Pancreas (tissue), 10 donors: Measurements from ENCODE around the gene UNC119. TPM values are rescaled to one million over a fixed set of nuclear protein-coding genes. Genes with fewer than 3 reads are reported as not detected.

Experiments
- ATAC-seq, 4 donors: fragments of 200-7000 bp; cut with Tn5 transposase; one replicate each; pipeline versions ENCODE4 v1.8.0 to v1.9.1; 2020; ENCODE audit warnings: mild to moderate bottlenecking in 4 of 4, moderate library complexity in 4 of 4
- DNase-seq, 6 donors: peaks; one replicate each; pipeline ENCODE4 v3.0.0-alpha.2; 2020
- FAIRE-seq: peaks from 2 replicates; lab custom pipeline; 2012; peaks lifted over from hg19 to GRCh38; lab: Jason Lieb, UNC
- H3K27ac ChIP-seq, 4 donors: fragments of 200-600 bp; sonication (generic); 1 replicate in 3 of 4; 2 replicates in 1 of 4; pipeline versions ENCODE4 v1.5.0 to v1.8.0; 2020
- H3K27me3 ChIP-seq, 4 donors: fragments of 200-600 bp; one replicate each; pipeline ENCODE4 v1.8.0; 2021
- H3K36me3 ChIP-seq, 3 donors: fragments of 200-600 bp; sonication (generic) in 1 of 3; one replicate each; pipeline versions ENCODE4 v1.5.0 to v1.8.0; 2020 to 2021
- H3K4me1 ChIP-seq, 3 donors: fragments of 200-600 bp; one replicate each; pipeline ENCODE4 v1.8.0; 2021
- H3K4me3 ChIP-seq, 4 donors: fragments of 200-600 bp; sonication (generic) in 2 of 4; one replicate each; pipeline versions ENCODE4 v1.5.0 to v1.8.0; 2020 to 2021
- H3K9me3 ChIP-seq, 4 donors: fragments of 200-600 bp; one replicate each; pipeline ENCODE4 v1.8.0; 2021
- CTCF ChIP-seq, 4 donors: fragments of 200-600 bp; sonication (generic) in 3 of 4; IDR thresholded peaks; one replicate each; pipeline versions ENCODE4 v1.5.0 to v1.8.0; 2021; ENCODE audit warnings: antibody characterized with exemption in 4 of 4
- whole genome bisulfite sequencing, 2 donors: extraction: QIAGEN DNeasy Blood & Tissue Kit; methylation state at CpG; one replicate each; pipeline ENCODE4 v1.1.7; 2013; 5-methylcytosine and 5-hydroxymethylcytosine counted together
- intact Hi-C, 3 donors: fragments of 100-400 bp; cut with DNase I; formaldehyde crosslinking; loops; one replicate each; pipeline versions ENCODE4 v1.11.1 to v1.14.2; 2022
- polyA plus RNA-seq, 2 donors: library from polyadenylated mRNA; stranded (reverse); fragments of 200-250 nt; gene quantifications; one replicate each; pipeline ENCODE4 v1.2.3, GENCODE V29; 2013
- total RNA-seq, 6 donors: library from RNA; stranded (reverse); fragmentation: NEBNext Ultra II Directional in 4 of 6; extraction: Animal tissue kit (Norgen Biotek cat#: 25700) in 4 of 6; gene quantifications; one replicate each; pipeline versions ENCODE4 v1.2.1 to v1.2.4, GENCODE V29; 2021 to 2023
- donor health status: healthy with polysubstance abuse.
- donor health status: DM: no; HTN: no; CAD: no; lungs with moderate emphysema.
- donor health status: DM: no; HTN: no; CAD: no.
- donor health status: control.
- donor health status: control.
- donor health status: Bipolar disorder and iron deficiency.
- donor health status: DM: yes; HTN: yes; CAD: no.
- donor health status: DM: no; HTN: no; CAD: no.
- donor health status: DM: no; HTN: no; CAD: no.
- donor health status: DM: yes; HTN: yes; CAD: no.

UNC119 gene
- total and polyA plus RNA-seq, 8 donors: 9.3 to 31.1 (median 12.2) TPM

DNA sequence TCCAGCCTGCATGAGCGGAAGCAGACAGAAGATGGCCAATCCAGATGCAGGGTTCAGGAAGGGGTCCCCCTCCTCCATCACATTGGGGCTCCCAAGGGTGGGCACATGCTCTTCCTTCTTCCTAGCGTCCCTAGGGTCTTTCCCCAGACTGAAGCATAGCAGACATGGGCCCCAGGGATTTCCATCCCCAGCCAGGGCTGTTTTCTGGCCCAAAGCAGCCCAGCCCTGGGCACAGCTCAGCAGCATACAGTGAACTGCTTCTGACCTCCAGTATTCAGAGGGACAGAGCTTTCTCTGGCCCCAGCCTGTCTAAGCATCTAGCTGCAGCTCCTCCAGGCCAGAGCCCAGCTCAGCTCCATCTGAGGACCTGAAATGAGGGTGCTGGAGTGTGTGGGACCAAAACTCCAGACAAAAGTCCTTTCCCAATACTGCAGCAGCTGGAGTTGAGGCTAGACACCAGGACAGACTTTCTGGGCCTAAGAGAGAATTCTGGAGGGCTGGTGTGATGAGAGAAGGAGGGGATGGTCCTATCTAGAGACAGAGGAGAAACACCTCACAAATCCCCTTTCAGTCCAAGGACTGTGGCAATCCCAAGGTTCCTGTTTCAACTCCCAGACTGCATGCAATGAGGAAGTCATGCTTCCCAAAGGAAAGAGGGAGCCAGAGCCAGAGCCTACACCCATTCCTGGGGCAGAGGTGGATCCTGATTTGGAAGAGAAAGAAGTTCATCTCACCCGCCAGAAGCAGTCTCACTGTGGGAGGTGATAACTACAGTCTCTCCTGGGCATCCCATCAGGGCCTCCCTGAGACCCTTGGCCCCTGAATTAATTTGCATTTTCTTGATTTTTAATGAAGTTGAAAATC lies 50.8 kb downstream of the UNC119 start:
- H3K9me3 ChIP-seq: no peaks in the 10 kb centered on the region
- H3K36me3 ChIP-seq: no peaks in the 10 kb centered on the region
- no peak overlapping the region for H3K27ac ChIP-seq
- no peak for DNase-seq
- no peak for ATAC-seq
- FAIRE-seq: no peak
- no peak for TF ChIP-seq CTCF (IDR thresholded peaks at IDR 0.05)
- 85 to 86% methylated on average over 3 of the region's 3 CpGs for WGBS, 2 donors
- H3K27me3 ChIP-seq: no peaks in the 10 kb centered on the region
- H3K4me3 ChIP-seq: no peak overlapping the region
- intact Hi-C loops: no loop called here
- peaks cover 17 to 21% (median 20%) of the 10 kb centered on the region in 3 donors for H3K4me1 ChIP-seq

- 68 to 70% methylated on average over 13 of the region's 13 CpGs for WGBS, 2 donors
Observed at GRCh38 chr17:28500712-28501379, 51.6 kb downstream of the UNC119 start.

DNA sequence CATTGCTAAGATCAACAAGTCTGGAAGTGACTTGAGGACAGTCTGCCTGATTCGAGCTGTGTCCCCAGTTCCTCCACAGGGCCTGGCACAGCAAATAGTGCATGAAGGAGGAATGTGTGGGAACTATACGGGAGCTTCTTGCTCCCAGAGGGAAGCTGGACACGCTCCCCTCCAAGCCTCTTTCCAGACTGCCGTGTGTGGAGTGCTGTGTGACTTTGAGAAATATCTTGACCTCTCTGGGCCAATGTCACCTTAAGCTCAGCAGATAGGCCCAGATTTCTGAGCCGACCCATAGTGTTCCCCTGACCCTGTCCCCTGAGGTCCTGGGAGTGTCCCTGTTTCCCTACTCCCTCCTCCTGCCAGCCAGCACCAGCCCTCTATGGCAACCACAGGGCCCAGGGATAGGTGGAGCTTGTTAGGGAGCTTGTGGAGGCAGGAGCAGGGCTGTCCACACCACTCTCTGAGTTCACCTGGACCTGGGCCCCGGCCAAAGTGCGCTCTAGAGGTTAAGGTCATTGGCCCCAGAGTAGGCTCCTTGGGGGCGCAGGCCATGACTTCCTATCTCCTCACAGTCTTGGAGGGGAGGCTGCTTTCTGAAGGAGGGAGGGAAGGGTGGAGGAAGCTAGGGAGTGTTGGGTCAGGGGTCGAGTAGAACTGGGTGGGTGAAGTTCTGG lies 52.6 kb downstream of the UNC119 start:
- H3K27me3 ChIP-seq: no peaks in the 10 kb centered on the region
- no peak for TF ChIP-seq CTCF (IDR thresholded peaks at IDR 0.05)
- H3K9me3 ChIP-seq: no peaks in the 10 kb centered on the region
- 71 to 77% methylated on average over 9 of the region's 9 CpGs for WGBS, 2 donors
- no peak overlapping the region for H3K27ac ChIP-seq
- H3K4me1 ChIP-seq: peaks cover 17 to 24% (median 20%) of the 10 kb centered on the region in 3 donors
- intact Hi-C loops: loop anchor here in 1 of 3 donors (10.0 kb wide), 1 partner anchor 115 kb away; the partner anchor contains the start of gene RSKR
- H3K36me3 ChIP-seq: no peaks in the 10 kb centered on the region
- ATAC-seq (no peak), DNase-seq (no peak), FAIRE-seq (no peak)
- H3K4me3 ChIP-seq: no peak overlapping the region

More at GRCh38 chr17:28500712-28501379, 51.6 kb downstream of the UNC119 start:
- intact Hi-C loops: no loop called here
- FAIRE-seq (no peak), DNase-seq (no peak), ATAC-seq (no peak)
- peaks cover 17 to 24% (median 20%) of the 10 kb centered on the region in 3 donors for H3K4me1 ChIP-seq
- no peak overlapping the region for H3K27ac ChIP-seq
- no peak for TF ChIP-seq CTCF (IDR thresholded peaks at IDR 0.05)
- H3K27me3 ChIP-seq: no peaks in the 10 kb centered on the region
- H3K9me3 ChIP-seq: no peaks in the 10 kb centered on the region
- H3K36me3 ChIP-seq: no peaks in the 10 kb centered on the region
- no peak overlapping the region for H3K4me3 ChIP-seq

DNA sequence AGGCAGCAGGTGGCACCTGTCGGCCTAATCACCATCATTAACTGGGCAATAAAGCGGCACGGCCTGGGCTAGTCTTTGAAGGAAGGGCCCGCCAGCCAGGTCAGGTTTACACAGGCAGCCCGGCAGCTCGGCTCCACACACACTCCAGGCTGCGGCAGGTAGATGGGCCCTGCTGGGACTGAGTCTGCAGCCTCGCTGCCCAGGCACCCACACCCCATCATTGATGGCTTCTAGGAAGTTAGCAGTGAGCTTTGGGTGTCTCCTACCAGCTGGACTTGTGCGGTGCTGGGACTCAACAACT lies 53.1 kb downstream of the UNC119 start:
- WGBS, 2 donors: 73 to 80% methylated on average over 9 of the region's 9 CpGs
- FAIRE-seq: no peak

More for the DNA sequence above, 53.1 kb downstream of the UNC119 start:
- H3K27ac ChIP-seq: no peak overlapping the region
- TF ChIP-seq CTCF (IDR thresholded peaks at IDR 0.05): no peak
- H3K36me3 ChIP-seq: no peaks in the 10 kb centered on the region
- peaks cover 17 to 24% (median 20%) of the 10 kb centered on the region in 3 donors for H3K4me1 ChIP-seq
- ATAC-seq: no peak
- no peak overlapping the region for H3K4me3 ChIP-seq
- H3K9me3 ChIP-seq: no peaks in the 10 kb centered on the region
- intact Hi-C loops: loop anchor here in 1 of 3 donors (10.0 kb wide), 1 partner anchor 115 kb away; the partner anchor contains the start of gene RSKR
- H3K27me3 ChIP-seq: no peaks in the 10 kb centered on the region
- DNase-seq: no peak
